K562 treated with DMSO at 1 percent for 48 hours (cell line): ENCODE measurements around the gene TXNRD2. TPM values are rescaled to one million over a fixed set of nuclear protein-coding genes. Genes with fewer than 3 reads are reported as not detected.

Experiments
- total RNA-seq: library from RNA; unstranded; fragments of 300-600 nt; gene quantifications from 2 replicates; pipeline ENCODE4 v1.2.3, GENCODE V29; 2022; ENCODE audit warnings: low replicate concordance; ENCODE audit errors: extremely low read depth

The TXNRD2 gene
- total RNA-seq: not detected in 2 replicates

GRCh38 chr22:19941365-19942082 lies at the start of gene TXNRD2, which contains the start of gene COMT:
Gene TXNRD2 (minus strand): TSS chr22:19941818. CDS start chr22:19941803, 15 bp downstream.
Gene COMT (plus strand): TSS chr22:19941772. CDS start chr22:19962527, 20,755 bp downstream.

GRCh38 chr22:19854778-19855503 lies 86.7 kb downstream of the TXNRD2 start, which contains the start of the genes GNB1L and RTL10:
Gene GNB1L (minus strand): TSS chr22:19854874. CDS start chr22:19821355, 33,519 bp downstream.
Gene RTL10 (minus strand): TSS chr22:19854874. CDS start chr22:19852261, 2,613 bp downstream.

Other genes starting within 250 kb of the TXNRD2 start
- 177 TPM in 1 of 2 replicates, not detected in the other for gene SEPTIN5, start 227.3 kb downstream of the TXNRD2 start, total RNA-seq
- not detected in 2 replicates for gene GP1BB, start 218.3 kb downstream of the TXNRD2 start, total RNA-seq
- not detected in 2 replicates for gene TBX1, start 181.0 kb downstream of the TXNRD2 start, total RNA-seq
- gene GNB1L, start 86.9 kb downstream of the TXNRD2 start, total RNA-seq: not detected in 2 replicates
- gene RTL10, start 86.9 kb downstream of the TXNRD2 start, total RNA-seq: not detected in 2 replicates
- gene COMT, start within 50 bp of the TXNRD2 start, total RNA-seq: not detected in 2 replicates
- gene ARVCF, start 75.0 kb upstream of the TXNRD2 start, total RNA-seq: 142 TPM in 1 of 2 replicates, not detected in the other
- not detected in 2 replicates for gene TANGO2, start 79.3 kb upstream of the TXNRD2 start, total RNA-seq
- gene DGCR8, start 138.4 kb upstream of the TXNRD2 start, total RNA-seq: not detected in 2 replicates
- 684 TPM in 1 of 2 replicates, not detected in the other for gene RANBP1, start 174.3 kb upstream of the TXNRD2 start, total RNA-seq
- 156 TPM in 1 of 2 replicates, not detected in the other for gene TRMT2A, start 175.4 kb upstream of the TXNRD2 start, total RNA-seq
- gene ZDHHC8, start 190.0 kb upstream of the TXNRD2 start, total RNA-seq: not detected in 2 replicates
- not detected in 2 replicates for gene CCDC188, start 209.2 kb upstream of the TXNRD2 start, total RNA-seq